Adrenal gland (tissue), 12 donors: ENCODE results near the gene ANKRD45. TPM values are rescaled to one million over a fixed set of nuclear protein-coding genes. Genes with fewer than 3 reads are reported as not detected.

Source experiments
- DNase-seq, 7 donors: peaks; one replicate each; pipeline ENCODE4 v3.0.0-alpha.2; 2019 to 2020
- H3K27ac ChIP-seq, 5 donors: fragments of 200-600 bp; sonication (generic) in 4 of 5; 1 replicate in 3 of 5; 2 replicates in 2 of 5; pipeline versions ENCODE4 v1.5.1 to v1.8.0; 2016 to 2020; ENCODE audit warnings: mild to moderate bottlenecking in 1 of 5
- H3K27me3 ChIP-seq: fragments of 200-600 bp; 2 replicates; pipeline ENCODE4 v1.8.0; 2021
- H3K36me3 ChIP-seq, 2 donors: fragments of 200-600 bp; replicated peaks in 1 of 2; 1 replicate in 1 of 2; 2 replicates in 1 of 2; pipeline versions ENCODE4 v1.5.1 to v1.8.0; 2018 to 2022
- H3K4me1 ChIP-seq, 2 donors: fragments of 200-600 bp; replicated peaks in 1 of 2; 1 replicate in 1 of 2; 2 replicates in 1 of 2; pipeline versions ENCODE4 v1.5.1 to v1.8.0; 2018 to 2021
- H3K4me3 ChIP-seq, 4 donors: fragments of 200-600 bp; sonication (generic) in 3 of 4; one replicate each; pipeline ENCODE4 v1.5.1; 2016 to 2018
- H3K9me3 ChIP-seq, 3 donors: fragments of 200-600 bp; sonication (generic) in 1 of 3; replicated peaks in 1 of 3; 1 replicate in 2 of 3; 2 replicates in 1 of 3; pipeline versions ENCODE4 v1.5.1 to v1.8.0; 2016 to 2021
- CTCF ChIP-seq, 6 experiments: fragments of 450-650 bp in 4 of 6; fragments of 200-600 bp in 2 of 6; sonication (generic) in 1 of 6; IDR thresholded peaks; 1 replicate in 5 of 6; 2 replicates in 1 of 6; pipeline versions ENCODE4 v1.5.1 to v1.8.0; 2016 to 2021; ENCODE audit warnings: antibody characterized with exemption in 6 of 6, mild to moderate bottlenecking in 2 of 6, moderate library complexity in 1 of 6
- POLR2A ChIP-seq, 2 donors: fragments of 450-650 bp; IDR thresholded peaks; one replicate each; pipeline ENCODE4 v1.6.1; 2017; ENCODE audit warnings: antibody characterized with exemption in 2 of 2, mild to moderate bottlenecking in 2 of 2, moderate library complexity in 1 of 2
- WGBS, 4 donors: extraction: QIAGEN DNeasy Blood & Tissue Kit in 2 of 4; methylation state at CpG; one replicate each; pipeline versions ENCODE4 v1.1.5 to v1.1.7; 2013 to 2017; 5-methylcytosine and 5-hydroxymethylcytosine counted together
- intact Hi-C, 2 donors: fragments of 100-400 bp; cut with DNase I; formaldehyde crosslinking; loops; one replicate each; pipeline versions ENCODE4 v1.14.1 to v1.15.0; 2022 to 2023
- polyA plus RNA-seq, 3 donors: library from polyadenylated mRNA; stranded (reverse); fragments of 200-250 nt in 2 of 3; fragments of 350-450 nt in 1 of 3; fragmentation: Illumina TruSeq in 1 of 3; extraction: RNeasy Lipid Tissue Mini Kit (QIAGEN cat#74804) in 1 of 3; gene quantifications; one replicate each; pipeline ENCODE4 v1.2.3, GENCODE V29; 2013 to 2014
- total RNA-seq, 9 donors: library from RNA; depleted of rRNA in 4 of 9; stranded (reverse); fragments of >200 nt in 4 of 9; fragments of 120-200 nt in 1 of 9; fragmentation: NEBNext Ultra II Directional in 1 of 9; extraction: Animal tissue kit (Norgen Biotek cat#: 25700) in 1 of 9; gene quantifications; one replicate each; pipeline versions ENCODE4 v1.1.0 to v1.2.4, GENCODE V29; 2013 to 2023
- donor health status: healthy with polysubstance abuse.
- donor health status: Bipolar disorder and iron deficiency.
- donor health status: DM: yes; HTN: yes; CAD: no.
- donor health status: DM: no; HTN: no; CAD: no.
- donor health status: DM: no; HTN: no; CAD: no.
- donor health status: DM: yes; HTN: yes; CAD: no.

ANKRD45 gene
- total and polyA plus RNA-seq, 12 donors: 0.41 to 2.3 (median 0.76) TPM; not detected in 2

DNA sequence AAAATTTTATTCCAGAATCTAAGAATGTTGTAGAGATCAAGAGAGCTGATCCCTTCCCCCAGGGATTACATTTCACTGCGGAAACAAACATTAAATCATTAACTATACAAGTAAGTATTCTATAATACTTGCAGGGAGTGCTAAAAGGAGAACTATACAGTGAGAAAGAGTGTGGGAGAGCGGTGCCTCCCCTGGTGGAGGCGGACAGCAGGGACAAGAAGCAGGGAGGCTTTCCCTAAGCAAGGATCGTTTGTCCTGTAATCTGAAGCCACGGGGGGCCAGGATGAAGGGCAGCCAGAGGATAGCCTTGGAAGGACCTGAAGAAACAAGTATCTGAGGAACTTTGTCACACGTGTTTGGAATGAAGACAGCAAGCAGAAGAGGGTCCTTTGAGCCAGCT is 106.8 kb downstream of the ANKRD45 start:
- Histone ChIP-seq H3K36me3 (no peaks in the 10 kb centered on the region), H3K27ac (no peak overlapping the region), H3K27me3 (no peaks in the 10 kb centered on the region), H3K9me3 (no peaks in the 10 kb centered on the region), H3K4me3 (no peak overlapping the region), H3K4me1 (no peaks in the 10 kb centered on the region)
- TF ChIP-seq CTCF (IDR thresholded peaks at IDR 0.05): no peak
- TF ChIP-seq POLR2A (IDR thresholded peaks at IDR 0.05): no peak
- 58 to 61% (median 60%) methylated on average over 6 of the region's 6 CpGs for WGBS, 4 donors
- intact Hi-C loops: no loop called here
- DNase-seq: no peak

DNA sequence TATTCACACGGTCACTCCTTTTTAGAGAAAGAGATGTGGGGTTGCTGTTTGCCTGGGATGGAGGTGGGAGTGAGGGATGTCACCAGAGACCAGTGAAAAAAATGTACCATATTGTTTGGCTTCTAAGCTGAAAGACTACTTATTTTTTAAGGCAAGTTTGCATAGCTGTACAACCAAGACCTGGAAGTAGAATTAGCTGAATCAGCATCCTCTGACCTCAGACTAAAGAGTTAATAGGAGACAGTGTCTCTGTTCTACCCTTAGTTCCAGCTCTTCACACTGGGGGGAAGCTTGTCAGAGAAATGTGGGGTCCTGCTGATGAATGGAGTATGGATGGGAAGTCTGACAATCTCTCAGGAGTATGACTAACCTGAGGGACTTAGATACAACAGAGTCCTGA is 108.4 kb downstream of the ANKRD45 start:
- H3K27ac ChIP-seq: no peak overlapping the region
- DNase-seq: no peak
- H3K9me3 ChIP-seq: no peaks in the 10 kb centered on the region
- WGBS, 4 donors: 63 to 87% (median 81%) methylated on average over 1 of the region's 1 CpG
- no peaks in the 10 kb centered on the region for H3K27me3 ChIP-seq
- H3K36me3 ChIP-seq: no peaks in the 10 kb centered on the region
- H3K4me3 ChIP-seq: no peak overlapping the region
- no peak for TF ChIP-seq CTCF (IDR thresholded peaks at IDR 0.05)
- no peak for TF ChIP-seq POLR2A (IDR thresholded peaks at IDR 0.05)
- intact Hi-C loops: no loop called here
- no peaks in the 10 kb centered on the region for H3K4me1 ChIP-seq

- no peaks in the 10 kb centered on the region for H3K36me3 ChIP-seq
- no peaks in the 10 kb centered on the region for H3K27me3 ChIP-seq
- H3K27ac ChIP-seq: no peak overlapping the region
- intact Hi-C loops: no loop called here
- WGBS, 4 donors: 82 to 90% (median 84%) methylated on average over 3 of the region's 3 CpGs
- no peaks in the 10 kb centered on the region for H3K9me3 ChIP-seq
- no peak for TF ChIP-seq POLR2A (IDR thresholded peaks at IDR 0.05)
- no peak overlapping the region for H3K4me3 ChIP-seq
- no peaks in the 10 kb centered on the region for H3K4me1 ChIP-seq
- DNase-seq: no peak
Measured at GRCh38 chr1:173560285-173560880, 109.3 kb downstream of the ANKRD45 start.

Other genes with a start within 250 kb of the ANKRD45 start
- gene PRDX6, start 192.5 kb downstream of the ANKRD45 start, total RNA-seq: 100 to 1,000 TPM; 241 to 461 (median 308) TPM
- gene PRDX6, start 192.5 kb downstream of the ANKRD45 start, polyA plus RNA-seq: 100 to 1,000 TPM; 171 to 444 (median 434) TPM
- gene SLC9C2, start 66.8 kb downstream of the ANKRD45 start, total RNA-seq: 1 to 10 TPM in 1 of 9 donors, under 1 TPM in 4, not detected in 4; 0.11 to 1.2 (median 0.13) TPM
- gene SLC9C2, start 66.8 kb downstream of the ANKRD45 start, polyA plus RNA-seq: under 1 TPM; 0.32 to 0.38 (median 0.34) TPM
- not detected for gene TEX50, start 34.5 kb downstream of the ANKRD45 start, total RNA-seq
- not detected for gene TEX50, start 34.5 kb downstream of the ANKRD45 start, polyA plus RNA-seq
- 10 to 100 TPM; 19.7 to 42.5 (median 25.6) TPM for gene KLHL20, start 45.1 kb upstream of the ANKRD45 start, total RNA-seq
- gene KLHL20, start 45.1 kb upstream of the ANKRD45 start, polyA plus RNA-seq: 10 to 100 TPM in 1 of 3 donors, 1 to 10 TPM in 2; 4.6 to 22.4 (median 7.7) TPM
- 10 to 100 TPM; 20.4 to 33.5 (median 25.4) TPM for gene DARS2, start 154.8 kb upstream of the ANKRD45 start, total RNA-seq
- gene DARS2, start 154.8 kb upstream of the ANKRD45 start, polyA plus RNA-seq: 10 to 100 TPM in 1 of 3 donors, 1 to 10 TPM in 2; 6.2 to 35.1 (median 8.7) TPM
- 10 to 100 TPM in 2 of 9 donors, 1 to 10 TPM in 7; 1.3 to 63.3 (median 5.5) TPM for gene CENPL, start 155.0 kb upstream of the ANKRD45 start, total RNA-seq
- gene CENPL, start 155.0 kb upstream of the ANKRD45 start, polyA plus RNA-seq: 1 to 10 TPM in 2 of 3 donors, under 1 TPM in 1; 0.94 to 6.2 (median 2.3) TPM
- 100 to 1,000 TPM; 112 to 486 (median 253) TPM for gene GAS5, start 198.1 kb upstream of the ANKRD45 start, total RNA-seq
- gene GAS5, start 198.1 kb upstream of the ANKRD45 start, polyA plus RNA-seq: 100 to 1,000 TPM; 116 to 720 (median 678) TPM
- gene ZBTB37, start 198.5 kb upstream of the ANKRD45 start, total RNA-seq: 10 to 100 TPM in 5 of 9 donors, 1 to 10 TPM in 4; 5.1 to 20.4 (median 11.2) TPM
- 1 to 10 TPM in 2 of 3 donors, under 1 TPM in 1; 0.91 to 4.2 (median 3.6) TPM for gene ZBTB37, start 198.5 kb upstream of the ANKRD45 start, polyA plus RNA-seq
- gene SERPINC1, start 247.5 kb upstream of the ANKRD45 start, total RNA-seq: 1 to 10 TPM in 2 of 9 donors, under 1 TPM in 4, not detected in 3; 0.19 to 1.2 (median 0.66) TPM
- under 1 TPM in 2 of 3 donors, not detected in 1; 0.40 to 0.49 TPM for gene SERPINC1, start 247.5 kb upstream of the ANKRD45 start, polyA plus RNA-seq